OCI-LY3 (cell line): ENCODE measurements around the gene DNAJC18.

Experiments
- H2AFZ ChIP-seq: fragments of 200-600, 300-600 bp; shearing (Covaris generic); 2 replicates; pipeline ENCODE4 v1.6.0; 2014; ENCODE audit warnings: antibody characterized with exemption, low read depth, low read length
- H3K27ac ChIP-seq: fragments of 200-600, 300-600 bp; sonication (generic); 2 replicates; pipeline ENCODE4 v1.5.1; 2014; ENCODE audit warnings: mild to moderate bottlenecking, low read length, moderate library complexity, mixed read lengths
- H3K27me3 ChIP-seq: fragments of 200-600, 300-600 bp; sonication (generic); 2 replicates; pipeline ENCODE4 v1.6.1; 2014; ENCODE audit warnings: low read depth, low read length, mixed read lengths
- H3K36me3 ChIP-seq: fragments of 200-600, 300-600 bp; sonication (generic); replicated peaks from 2 replicates; pipeline ENCODE3; 2014; ENCODE audit warnings: low read depth, low read length, mixed read lengths
- H3K4me1 ChIP-seq: fragments of 300-600, 200-600 bp; sonication (generic); 2 replicates; pipeline ENCODE4 v1.6.1; 2014; ENCODE audit warnings: low read length, mixed read lengths
- H3K4me2 ChIP-seq: fragments of 200-600, 300-600 bp; sonication (generic); 2 replicates; pipeline ENCODE4 v1.6.1; 2014; ENCODE audit warnings: low read length, mixed read lengths
- H3K4me3 ChIP-seq: fragments of 300-600, 200-600 bp; sonication (generic); 2 replicates; pipeline ENCODE4 v1.5.1; 2014; ENCODE audit warnings: antibody characterized with exemption, mild to moderate bottlenecking, low read length, moderate library complexity
- H3K79me2 ChIP-seq: fragments of 300-600, 200-600 bp; shearing (Covaris generic); 2 replicates; pipeline ENCODE4 v1.6.1; 2014; ENCODE audit warnings: mild to moderate bottlenecking, low read length, mixed read lengths
- H3K9ac ChIP-seq: fragments of 300-600, 200-600 bp; shearing (Covaris generic); 2 replicates; pipeline ENCODE4 v1.6.0; 2014; ENCODE audit warnings: mild to moderate bottlenecking, low read length, moderate library complexity
- H3K9me3 ChIP-seq: fragments of 200-600, 300-600 bp; shearing (Covaris generic); 2 replicates; pipeline ENCODE4 v1.6.1; 2014; ENCODE audit warnings: low read length, mixed read lengths; ENCODE audit not compliant: insufficient read depth
- H4K20me1 ChIP-seq: fragments of 200-600, 300-600 bp; sonication (generic); 2 replicates; pipeline ENCODE4 v1.6.1; 2016; ENCODE audit warnings: low read length, mixed read lengths; ENCODE audit not compliant: insufficient read depth
- EZH2phosphoT487 ChIP-seq: fragments of 200-600 bp; shearing (Covaris generic); IDR thresholded peaks from 2 replicates; pipeline ENCODE4 v1.6.1; 2018; ENCODE audit warnings: antibody characterized with exemption, mixed run types, low read depth
- TF ChIP-seq, protein P1 (sequence below): fragments of 200-600, 300-600 bp; sonication (generic); IDR thresholded peaks from 2 replicates; pipeline ENCODE4 v1.5.1; 2014; ENCODE audit warnings: antibody characterized with exemption, low read length, low read depth

Gene DNAJC18

DNA sequence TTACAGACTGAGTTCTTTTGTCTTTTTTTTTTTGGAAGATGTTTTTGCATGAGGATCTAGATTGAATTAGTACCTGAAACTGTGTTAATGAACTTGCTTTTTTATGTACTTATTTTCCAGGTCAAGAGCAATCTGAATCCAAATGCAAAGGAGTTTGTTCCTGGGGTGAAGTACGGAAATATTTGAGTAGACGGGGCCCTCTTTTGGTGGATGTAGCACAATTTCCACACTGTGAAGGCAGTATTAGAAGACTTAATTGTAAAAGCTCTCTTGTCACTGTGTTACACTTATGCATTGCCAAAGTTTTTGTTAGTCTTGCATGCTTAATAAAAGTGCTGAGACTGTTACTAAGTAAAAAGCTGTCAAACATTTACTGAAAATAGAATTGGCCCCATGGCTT is 70.7 kb downstream of the DNAJC18 start:
- no peak for TF ChIP-seq EZH2phosphoT487
- TF ChIP-seq, protein P1, sequence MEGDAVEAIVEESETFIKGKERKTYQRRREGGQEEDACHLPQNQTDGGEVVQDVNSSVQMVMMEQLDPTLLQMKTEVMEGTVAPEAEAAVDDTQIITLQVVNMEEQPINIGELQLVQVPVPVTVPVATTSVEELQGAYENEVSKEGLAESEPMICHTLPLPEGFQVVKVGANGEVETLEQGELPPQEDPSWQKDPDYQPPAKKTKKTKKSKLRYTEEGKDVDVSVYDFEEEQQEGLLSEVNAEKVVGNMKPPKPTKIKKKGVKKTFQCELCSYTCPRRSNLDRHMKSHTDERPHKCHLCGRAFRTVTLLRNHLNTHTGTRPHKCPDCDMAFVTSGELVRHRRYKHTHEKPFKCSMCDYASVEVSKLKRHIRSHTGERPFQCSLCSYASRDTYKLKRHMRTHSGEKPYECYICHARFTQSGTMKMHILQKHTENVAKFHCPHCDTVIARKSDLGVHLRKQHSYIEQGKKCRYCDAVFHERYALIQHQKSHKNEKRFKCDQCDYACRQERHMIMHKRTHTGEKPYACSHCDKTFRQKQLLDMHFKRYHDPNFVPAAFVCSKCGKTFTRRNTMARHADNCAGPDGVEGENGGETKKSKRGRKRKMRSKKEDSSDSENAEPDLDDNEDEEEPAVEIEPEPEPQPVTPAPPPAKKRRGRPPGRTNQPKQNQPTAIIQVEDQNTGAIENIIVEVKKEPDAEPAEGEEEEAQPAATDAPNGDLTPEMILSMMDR, result no peak
- H3K79me2 ChIP-seq, result no peaks in the 10 kb centered on the region
- H3K4me3 ChIP-seq, result no peak overlapping the region
- no peak overlapping the region for H2AFZ ChIP-seq
- H3K27ac ChIP-seq, result no peak overlapping the region
- H3K4me1 ChIP-seq, result no peaks in the 10 kb centered on the region
- no peak overlapping the region for H3K4me2 ChIP-seq
- H3K9me3 ChIP-seq, result no peaks in the 10 kb centered on the region
- H4K20me1 ChIP-seq, result no peaks in the 10 kb centered on the region
- no peak overlapping the region for H3K9ac ChIP-seq
- H3K36me3 ChIP-seq, result peaks cover 14% of the 10 kb centered on the region
- no peaks in the 10 kb centered on the region for H3K27me3 ChIP-seq

DNA sequence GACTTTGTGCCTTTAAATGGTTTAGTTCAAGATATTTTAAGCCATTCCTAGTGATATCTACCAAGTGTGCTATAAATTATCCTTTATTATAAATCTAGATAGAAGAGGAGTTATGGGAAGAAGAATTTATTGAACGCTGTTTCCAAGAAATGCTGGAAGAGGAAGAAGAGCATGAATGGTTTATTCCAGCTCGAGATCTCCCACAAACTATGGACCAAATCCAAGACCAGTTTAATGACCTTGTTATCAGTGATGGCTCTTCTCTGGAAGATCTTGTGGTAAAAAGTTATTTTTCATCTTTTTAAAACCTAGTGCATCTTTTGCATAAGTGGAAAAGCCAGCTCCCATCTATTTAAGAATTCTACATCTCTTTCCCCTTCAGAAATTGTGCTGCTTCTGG is 74.9 kb downstream of the DNAJC18 start:
- Histone ChIP-seq H3K79me2 (peaks cover 12% of the 10 kb centered on the region), H3K9me3 (no peaks in the 10 kb centered on the region), H2AFZ (no peak overlapping the region), H3K9ac (no peak overlapping the region), H3K4me3 (no peak overlapping the region), H3K27me3 (no peaks in the 10 kb centered on the region), H3K4me2 (no peak overlapping the region), H3K4me1 (no peaks in the 10 kb centered on the region), H3K36me3 (peaks cover 17% of the 10 kb centered on the region), H4K20me1 (no peaks in the 10 kb centered on the region), H3K27ac (no peak overlapping the region)
- TF ChIP-seq EZH2phosphoT487, result no peak
- TF ChIP-seq, protein P1, result no peak

DNA sequence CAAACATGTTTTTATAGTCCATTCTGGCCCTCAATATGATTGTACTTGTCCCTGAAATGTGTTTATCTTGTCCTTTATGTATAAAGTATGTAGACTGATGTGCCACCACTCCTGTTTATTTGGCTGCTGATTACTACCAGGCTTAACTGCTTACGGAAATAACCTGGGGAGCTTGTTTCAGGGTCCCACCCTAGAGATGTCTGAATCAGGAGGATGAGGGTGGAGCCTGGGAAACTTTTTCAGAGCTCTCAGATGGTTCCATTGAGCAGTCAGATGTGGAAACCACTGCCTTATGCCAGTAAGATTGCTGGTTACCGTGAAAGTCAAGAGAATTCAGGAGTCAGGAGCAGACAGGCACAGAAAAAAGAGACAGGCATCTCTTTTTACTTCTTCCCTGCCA is 75.4 kb downstream of the DNAJC18 start:
- Histone ChIP-seq H3K36me3 (peaks cover 13% of the 10 kb centered on the region), H3K4me1 (no peaks in the 10 kb centered on the region), H3K27me3 (no peaks in the 10 kb centered on the region), H3K27ac (no peak overlapping the region), H3K9me3 (no peaks in the 10 kb centered on the region), H2AFZ (no peak overlapping the region), H3K79me2 (peaks cover 16% of the 10 kb centered on the region), H3K4me3 (no peak overlapping the region), H4K20me1 (peaks cover under 1% of the 10 kb centered on the region; the same call in 1 of the 2 replicates), H3K4me2 (no peak overlapping the region), H3K9ac (no peak overlapping the region)
- TF ChIP-seq EZH2phosphoT487, result no peak
- TF ChIP-seq, protein P1, result no peak

DNA sequence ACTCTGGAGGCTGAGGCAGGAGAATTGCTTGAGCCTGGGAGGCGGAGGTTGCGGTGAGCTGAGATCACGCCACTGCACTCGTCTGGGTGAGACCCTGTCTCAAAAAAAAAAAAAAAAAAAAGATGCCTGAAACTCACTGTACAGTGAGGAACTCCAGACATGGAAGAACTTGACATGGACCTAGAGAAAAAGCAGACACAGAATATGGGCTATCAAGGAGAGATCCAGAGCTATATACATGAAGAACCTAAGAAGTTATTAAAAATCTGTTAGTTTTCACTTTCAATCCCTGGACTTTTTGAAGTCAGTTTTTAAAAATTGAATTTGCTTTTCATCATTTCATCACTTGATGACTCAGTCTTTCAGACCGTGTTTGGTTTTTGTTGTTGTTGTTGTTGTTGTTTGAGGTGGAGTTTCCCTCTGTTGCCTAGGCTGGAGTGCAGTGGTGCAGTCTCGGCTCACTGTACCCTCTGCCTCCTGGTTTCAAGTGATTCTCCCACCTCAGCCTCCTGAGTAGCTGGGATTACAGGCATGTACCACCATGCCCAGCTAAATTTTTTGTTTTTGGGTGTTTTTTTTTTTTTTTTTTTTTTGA is 77.4 kb downstream of the DNAJC18 start:
- Histone ChIP-seq H3K27me3 (no peaks in the 10 kb centered on the region), H4K20me1 (peaks cover 15% of the 10 kb centered on the region; the same call in 1 of the 2 replicates), H3K4me2 (no peak overlapping the region), H3K36me3 (peaks cover 8% of the 10 kb centered on the region), H3K9ac (no peak overlapping the region), H2AFZ (no peak overlapping the region), H3K9me3 (no peaks in the 10 kb centered on the region), H3K79me2 (peaks cover 27% of the 10 kb centered on the region), H3K27ac (no peak overlapping the region), H3K4me3 (no peak overlapping the region), H3K4me1 (no peaks in the 10 kb centered on the region)
- no peak for TF ChIP-seq EZH2phosphoT487
- TF ChIP-seq, protein P1, result no peak
